A549 (cell line): ENCODE measurements around the gene SCN9A. TPM values are rescaled to one million over a fixed set of nuclear protein-coding genes. Genes with fewer than 3 reads are reported as not detected.
A peak's percentile ranks its signal among the peaks of the same experiment; 100 is the strongest.

Experiments used
- ATAC-seq, 2 experiments: fragments of 200-7000 bp in 1 of 2; fragments of >200 bp in 1 of 2; cut with Nextera tagmentation in 1 of 2; cut with Tn5 transposase in 1 of 2; 3 replicates each; pipeline versions ENCODE4 v1.8.0 to v1.9.1; 2018 to 2020; ENCODE audit warnings: mild to moderate bottlenecking in 1 of 2, moderate library complexity in 1 of 2
- CTCF ChIA-PET: fragments of 300-600 bp; sonication (Branson Sonifier 250); formaldehyde crosslinking; extraction: SDS; loops from one replicate; lab custom pipeline; 2021; ENCODE audit warnings: antibody characterized with exemption, inconsistent platforms; lab: Yijun Ruan, JAX
- POLR2A ChIA-PET: fragments of 350-600 bp; formaldehyde crosslinking; extraction: SDS; loops from one replicate; lab custom pipeline; 2021; ENCODE audit warnings: antibody characterized with exemption, inconsistent platforms; lab: Yijun Ruan, JAX
- DNase-seq, 2 experiments: peaks; one replicate each; pipeline versions ENCODE4 v3.0.0 to v3.0.0-alpha.2; 2011 to 2016; ENCODE audit warnings: low read depth in 1 of 2, low spot score in 1 of 2
- FAIRE-seq: peaks from 2 replicates; lab custom pipeline; 2011; peaks lifted over from hg19 to GRCh38; lab: Jason Lieb, UNC
- H3K27ac ChIP-seq, 2 experiments: fragments of >200 bp; sonication (Bioruptor Twin); formaldehyde crosslinking; 3 replicates each; pipeline ENCODE4 v1.5.1; 2016 to 2017
- H3K4me1 ChIP-seq: fragments of >200 bp; sonication (Bioruptor Twin); formaldehyde crosslinking; 3 replicates; pipeline ENCODE4 v1.6.1; 2016
- H3K4me2 ChIP-seq: fragments of >200 bp; sonication (Bioruptor Twin); formaldehyde crosslinking; 3 replicates; pipeline ENCODE4 v1.6.1; 2016
- H3K4me3 ChIP-seq: fragments of >200 bp; sonication (Bioruptor Twin); formaldehyde crosslinking; 3 replicates; pipeline ENCODE4 v1.5.1; 2016
- H3K9me3 ChIP-seq: fragments of >200 bp; sonication (Bioruptor Twin); formaldehyde crosslinking; 3 replicates; pipeline ENCODE4 v1.6.1; 2016
- CHD2 ChIP-seq: fragments of 150-350 bp; IDR thresholded peaks from 2 replicates; pipeline ENCODE4 v1.6.1; 2014; ENCODE audit warnings: low read length; ENCODE audit not compliant: partially characterized antibody
- CHD4 ChIP-seq: fragments of 200-600 bp; sonication (generic); IDR thresholded peaks from 2 replicates; pipeline ENCODE4 v1.6.1; 2016; ENCODE audit warnings: antibody characterized with exemption, mild to moderate bottlenecking, borderline replicate concordance
- FOSB ChIP-seq: fragments of 250-450 bp; sonication (Bioruptor Pico); IDR thresholded peaks from 2 replicates; pipeline ENCODE4 v1.5.0; 2020; ENCODE audit warnings: mild to moderate bottlenecking, moderate library complexity
- HDAC2 ChIP-seq: fragments of 200-600 bp; sonication (generic); IDR thresholded peaks from 2 replicates; pipeline ENCODE4 v1.6.1; 2016
- HEYL ChIP-seq: fragments of 250-450 bp; sonication (Bioruptor Pico); IDR thresholded peaks from 2 replicates; pipeline ENCODE4 v1.8.0; 2021; ENCODE audit warnings: mild to moderate bottlenecking, moderate library complexity
- HOXB13 ChIP-seq: fragments of 250-450 bp; sonication (Bioruptor Pico); IDR thresholded peaks from 2 replicates; pipeline ENCODE4 v1.5.0; 2020; ENCODE audit warnings: low read depth, mild to moderate bottlenecking, moderate library complexity
- HOXB5 ChIP-seq: fragments of 250-450 bp; sonication (Bioruptor Pico); IDR thresholded peaks from 2 replicates; pipeline ENCODE4 v1.5.0; 2020; ENCODE audit warnings: mild to moderate bottlenecking, moderate library complexity
- KDM1A ChIP-seq: fragments of 200-600 bp; sonication (generic); IDR thresholded peaks from 2 replicates; pipeline ENCODE4 v1.6.1; 2016; ENCODE audit warnings: low read depth, mild to moderate bottlenecking
- KDM5A ChIP-seq: fragments of 200-600 bp; sonication (generic); IDR thresholded peaks from 2 replicates; pipeline ENCODE4 v1.6.1; 2016; ENCODE audit warnings: antibody characterized with exemption, mild to moderate bottlenecking
- MAFK ChIP-seq: fragments of 450-650 bp; IDR thresholded peaks from 2 replicates; pipeline ENCODE4 v1.6.1; 2014; ENCODE audit not compliant: partially characterized antibody
- MAZ ChIP-seq: fragments of 150-350 bp; IDR thresholded peaks from 2 replicates; pipeline ENCODE4 v1.6.1; 2014; ENCODE audit warnings: antibody characterized with exemption, low read depth, low read length, borderline replicate concordance
- NFE2L2 ChIP-seq: fragments of 150-350 bp; conservative IDR thresholded peaks from 2 replicates; pipeline ENCODE4 v1.6.1; 2014; ENCODE audit warnings: low read length
- NPAS2 ChIP-seq: fragments of 250-450 bp; sonication (Bioruptor Pico); IDR thresholded peaks from 2 replicates; pipeline ENCODE4 v1.8.0; 2022; ENCODE audit warnings: mild to moderate bottlenecking, moderate library complexity, borderline replicate concordance
- PHF8 ChIP-seq: fragments of 200-600 bp; sonication (generic); IDR thresholded peaks from 2 replicates; pipeline ENCODE4 v1.6.1; 2016; ENCODE audit warnings: low read depth, mild to moderate bottlenecking, antibody characterized with exemption, moderate library complexity, borderline replicate concordance
- RARB ChIP-seq: fragments of 250-450 bp; sonication (Bioruptor Pico); IDR thresholded peaks from 2 replicates; pipeline ENCODE4 v1.8.0; 2021; ENCODE audit warnings: mild to moderate bottlenecking, moderate library complexity
- SREBF2 ChIP-seq: fragments of 450-650 bp; IDR thresholded peaks from 2 replicates; pipeline ENCODE4 v1.6.1; 2014; ENCODE audit warnings: mild to moderate bottlenecking, moderate library complexity
- ZFP36 ChIP-seq: fragments of 450-650 bp; IDR thresholded peaks from 2 replicates; pipeline ENCODE4 v1.6.1; 2014; ENCODE audit warnings: borderline replicate concordance; ENCODE audit not compliant: partially characterized antibody
- WGBS: methylation state at CpG from one replicate; pipeline ENCODE4 v1.1.6; 2017; ENCODE audit errors: missing lambda C conversion rate; 5-methylcytosine and 5-hydroxymethylcytosine counted together
- polyA plus RNA-seq, 4 experiments: library from polyadenylated mRNA; depleted of rRNA in 3 of 4; stranded (reverse); fragments of >200 nt; fragmentation: RNase III in 1 of 4; extraction: RNeasy Plus Mini Kit Qiagen cat#74134 plus additional on column Dnase treatment in 1 of 4; gene quantifications; 2 replicates in 3 of 4; 3 replicates in 1 of 4; pipeline ENCODE4 v1.2.3, GENCODE V29; 2011 to 2017
- TF ChIP-seq, protein P1 (sequence below): fragments of 250-450 bp; sonication (Bioruptor Pico); IDR thresholded peaks from 2 replicates; pipeline ENCODE4 v1.5.0; 2020; ENCODE audit warnings: low read depth, mild to moderate bottlenecking, moderate library complexity
- TF ChIP-seq, protein P2 (sequence below): fragments of >200 bp; sonication (Bioruptor Twin); formaldehyde crosslinking; IDR thresholded peaks from 3 replicates; pipeline ENCODE4 v1.6.1; 2016
- TF ChIP-seq, protein P3 (sequence below): fragments of >200 bp; sonication (Bioruptor Twin); formaldehyde crosslinking; IDR thresholded peaks from 3 replicates; pipeline ENCODE4 v1.5.1; 2016

Gene SCN9A
- polyA plus RNA-seq, 2 of the 4 experiments (the other 2 are of a cell fraction): 7.7 to 23.6 TPM

DNA sequence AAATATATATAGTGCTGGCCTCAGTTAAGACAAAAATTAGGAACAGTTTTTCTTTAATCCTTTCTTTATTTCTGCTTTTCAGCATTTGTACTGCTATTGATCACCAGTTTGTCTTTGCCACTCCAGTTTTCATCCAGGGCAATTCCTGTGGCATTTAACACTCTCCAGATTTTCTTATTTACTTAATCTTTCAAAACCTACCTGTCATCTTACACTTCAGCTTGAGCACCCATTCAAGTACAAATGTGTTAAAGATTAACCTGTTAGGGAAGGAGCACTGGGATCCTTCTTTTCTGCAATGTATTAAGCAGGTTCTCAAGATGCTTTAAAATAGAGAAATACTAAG, 146.1 kb downstream of the SCN9A start:
- CTCF ChIA-PET: no interaction called here
- H3K4me3 ChIP-seq: no peak overlapping the region
- FAIRE-seq: no peak

GRCh38 chr2:166224197-166224596, 151.5 kb downstream of the SCN9A start:
- POLR2A ChIA-PET: no interaction called here
- DNase-seq (no peak), ATAC-seq (no peak), FAIRE-seq (no peak)
- H3K4me2 ChIP-seq: no peak overlapping the region
- H3K4me3 ChIP-seq: no peak overlapping the region
- H3K27ac ChIP-seq: no peak overlapping the region
- no peaks in the 10 kb centered on the region for H3K9me3 ChIP-seq
- CTCF ChIA-PET: no interaction called here
- H3K4me1 ChIP-seq: no peaks in the 10 kb centered on the region; the same call in 2 of the 3 replicates
- TF ChIP-seq RARB (CRISPR knock-in tag): no peak
- TF ChIP-seq FOSB (CRISPR knock-in tag): no peak
- no peak for TF ChIP-seq ZFP36
- TF ChIP-seq KDM1A: no peak
- TF ChIP-seq, protein P1, sequence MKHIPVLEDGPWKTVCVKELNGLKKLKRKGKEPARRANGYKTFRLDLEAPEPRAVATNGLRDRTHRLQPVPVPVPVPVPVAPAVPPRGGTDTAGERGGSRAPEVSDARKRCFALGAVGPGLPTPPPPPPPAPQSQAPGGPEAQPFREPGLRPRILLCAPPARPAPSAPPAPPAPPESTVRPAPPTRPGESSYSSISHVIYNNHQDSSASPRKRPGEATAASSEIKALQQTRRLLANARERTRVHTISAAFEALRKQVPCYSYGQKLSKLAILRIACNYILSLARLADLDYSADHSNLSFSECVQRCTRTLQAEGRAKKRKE (CRISPR knock-in tag): no peak
- TF ChIP-seq MAZ: no peak
- TF ChIP-seq CHD4: no peak
- no peak for TF ChIP-seq HOXB5 (CRISPR knock-in tag)
- TF ChIP-seq KDM5A: no peak

More for the DNA sequence above, 146.1 kb downstream of the SCN9A start:
- ATAC-seq (peak; percentile 19 to 62; a peak in 3 of 6 replicates), DNase-seq (peak in 1 of 2 experiments; percentile 17)
- Histone ChIP-seq H3K4me2 (peak overlapping the region; percentile 39), H3K27ac (no peak overlapping the region), H3K9me3 (no peaks in the 10 kb centered on the region), H3K4me1 (peaks cover 27% of the 10 kb centered on the region; the same call in 2 of the 3 replicates)
- POLR2A ChIA-PET: no interaction called here
- no peak for TF ChIP-seq CHD4
- TF ChIP-seq NPAS2 (CRISPR knock-in tag): no peak
- TF ChIP-seq PHF8: no peak
- TF ChIP-seq NFE2L2: no peak
- no peak for TF ChIP-seq HEYL (CRISPR knock-in tag)
- TF ChIP-seq, protein P2, sequence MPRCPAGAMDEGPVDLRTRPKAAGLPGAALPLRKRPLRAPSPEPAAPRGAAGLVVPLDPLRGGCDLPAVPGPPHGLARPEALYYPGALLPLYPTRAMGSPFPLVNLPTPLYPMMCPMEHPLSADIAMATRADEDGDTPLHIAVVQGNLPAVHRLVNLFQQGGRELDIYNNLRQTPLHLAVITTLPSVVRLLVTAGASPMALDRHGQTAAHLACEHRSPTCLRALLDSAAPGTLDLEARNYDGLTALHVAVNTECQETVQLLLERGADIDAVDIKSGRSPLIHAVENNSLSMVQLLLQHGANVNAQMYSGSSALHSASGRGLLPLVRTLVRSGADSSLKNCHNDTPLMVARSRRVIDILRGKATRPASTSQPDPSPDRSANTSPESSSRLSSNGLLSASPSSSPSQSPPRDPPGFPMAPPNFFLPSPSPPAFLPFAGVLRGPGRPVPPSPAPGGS: no peak
- TF ChIP-seq HDAC2: no peak
- TF ChIP-seq SREBF2: no peak
- TF ChIP-seq, protein P3, sequence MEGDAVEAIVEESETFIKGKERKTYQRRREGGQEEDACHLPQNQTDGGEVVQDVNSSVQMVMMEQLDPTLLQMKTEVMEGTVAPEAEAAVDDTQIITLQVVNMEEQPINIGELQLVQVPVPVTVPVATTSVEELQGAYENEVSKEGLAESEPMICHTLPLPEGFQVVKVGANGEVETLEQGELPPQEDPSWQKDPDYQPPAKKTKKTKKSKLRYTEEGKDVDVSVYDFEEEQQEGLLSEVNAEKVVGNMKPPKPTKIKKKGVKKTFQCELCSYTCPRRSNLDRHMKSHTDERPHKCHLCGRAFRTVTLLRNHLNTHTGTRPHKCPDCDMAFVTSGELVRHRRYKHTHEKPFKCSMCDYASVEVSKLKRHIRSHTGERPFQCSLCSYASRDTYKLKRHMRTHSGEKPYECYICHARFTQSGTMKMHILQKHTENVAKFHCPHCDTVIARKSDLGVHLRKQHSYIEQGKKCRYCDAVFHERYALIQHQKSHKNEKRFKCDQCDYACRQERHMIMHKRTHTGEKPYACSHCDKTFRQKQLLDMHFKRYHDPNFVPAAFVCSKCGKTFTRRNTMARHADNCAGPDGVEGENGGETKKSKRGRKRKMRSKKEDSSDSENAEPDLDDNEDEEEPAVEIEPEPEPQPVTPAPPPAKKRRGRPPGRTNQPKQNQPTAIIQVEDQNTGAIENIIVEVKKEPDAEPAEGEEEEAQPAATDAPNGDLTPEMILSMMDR: no peak
- no peak for TF ChIP-seq CHD2
- TF ChIP-seq MAFK: no peak

GRCh38 chr2:166223298-166223697, 152.4 kb downstream of the SCN9A start:
- DNase-seq: no peak
- no peaks in the 10 kb centered on the region for H3K4me1 ChIP-seq
- no peak for TF ChIP-seq ZFP36
- no peak for TF ChIP-seq HOXB13 (CRISPR knock-in tag)
- TF ChIP-seq, all 56 proteins: peak for 0
- Histone ChIP-seq H3K4me2 (no peak overlapping the region), H3K27ac (no peak overlapping the region), H3K4me3 (no peak overlapping the region), H3K9me3 (no peaks in the 10 kb centered on the region)
- ChIA-PET CTCF (no interaction called here), POLR2A (no interaction called here)
- WGBS: 74% methylated on average over 4 of the region's 4 CpGs
- FAIRE-seq (no peak), ATAC-seq (no peak)
